ENCODE results near the gene NCOA7. TPM values are rescaled to one million over a fixed set of nuclear protein-coding genes. Genes with fewer than 3 reads are reported as not detected.

Gene NCOA7
- total RNA-seq, 1 experiment from 2014 or later = 13.8 TPM

DNA sequence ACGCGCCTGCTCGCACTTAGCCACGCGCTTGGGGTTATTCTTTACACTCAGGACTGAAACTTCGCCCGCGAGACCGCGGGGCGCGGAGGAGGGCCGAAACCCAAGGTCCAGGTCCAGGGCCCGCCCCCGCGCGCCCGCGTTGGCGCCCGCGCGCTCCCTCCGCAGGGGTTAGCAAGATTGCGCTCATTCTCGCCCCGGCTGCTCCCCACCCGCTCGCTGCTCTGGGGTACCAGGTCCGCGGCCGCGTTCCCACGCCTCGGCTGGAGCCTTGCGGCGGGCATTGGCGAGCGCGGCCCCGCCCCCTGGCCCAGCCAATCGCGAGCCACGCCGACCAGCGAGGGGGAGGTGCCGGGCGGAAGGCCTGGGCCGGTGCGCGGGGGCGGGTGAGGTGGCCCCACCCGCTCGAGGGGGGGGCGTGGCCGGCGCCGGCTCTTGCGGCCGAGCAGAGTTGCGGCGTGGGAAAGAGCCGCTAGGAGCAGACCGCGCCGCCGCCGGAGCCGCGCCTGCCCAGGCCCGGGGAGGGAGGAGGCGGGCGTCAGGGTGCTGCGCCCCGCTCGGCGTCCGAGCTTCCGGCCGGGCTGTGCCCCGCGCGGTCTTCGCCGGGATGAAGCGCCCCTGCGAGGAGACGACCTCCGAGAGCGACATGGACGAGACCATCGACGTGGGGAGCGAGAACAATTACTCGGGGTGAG is 41.4 kb upstream of the NCOA7 start, which contains the start of gene HEY2:
Gene HEY2, plus strand, starts transcription at position 460 of the 692 bp plus-strand sequence. Its CDS starts 145 bp downstream, at position 605.
- BruUV-seq (replicated peaks) = no TSS peak
- Histone ChIP-seq H3K9me2 (ENCODE audit: insufficient read depth) (no peaks in the 10 kb centered on the region), H3K9me3 (ENCODE audit: control insufficient read depth in 1 of 2, insufficient read depth in 1 of 2, low read depth in 1 of 2, low read length in 2 of 2) (no peaks in the 10 kb centered on the region), H3K4me3 (replicated peaks in 1 of 2; ENCODE audit: low read depth in 1 of 2, low read length in 2 of 2) (peak within 1 kb of the TSS in 1 of 2 experiments; percentile 47; a peak in 3 of 4 replicates), H3K27me3 (ENCODE audit: insufficient read depth, low read length) (peaks cover 54% of the 10 kb centered on the region), H3K27ac (ENCODE audit: low read depth, low read length) (no peak within 1 kb of the TSS), H3K4me2 (ENCODE audit: low read length) (peak within 1 kb of the TSS; percentile 69), H3K79me2 (ENCODE audit: insufficient read depth, low read length) (no peaks in the 10 kb centered on the region), H3K36me3 (ENCODE audit: control insufficient read depth in 1 of 2, insufficient read depth in 2 of 2, low read length in 2 of 2) (no peaks in the 10 kb centered on the region), H3K4me1 (ENCODE audit: control insufficient read depth in 1 of 2, insufficient read depth in 2 of 2, low read length in 2 of 2) (peaks cover 0 to 10% of the 10 kb centered on the region in 2 experiments; a peak in 2 of 4 replicates), H3K9ac (ENCODE audit: low read length) (no peak within 1 kb of the TSS), H4K20me1 (ENCODE audit: insufficient read depth) (no peaks in the 10 kb centered on the region), H2AFZ (ENCODE audit: low read depth, low read length, poor library complexity, severe bottlenecking) (peak within 1 kb of the TSS; percentile 63)
- TF ChIP-seq SRF (IDR thresholded peaks at IDR 0.05; ENCODE audit: low read depth) (no peak), FOSL1 (IDR thresholded peaks at IDR 0.05; ENCODE audit: low read depth) (no peak), EGR1 (IDR thresholded peaks at IDR 0.05; ENCODE audit: low read depth) (peak; percentile 87), YY1 (IDR thresholded peaks at IDR 0.05; ENCODE audit: extremely low read depth, insufficient replicate concordance, low read depth, low read length) (no peak), SP1 (IDR thresholded peaks at IDR 0.05; ENCODE audit: low read depth) (no peak)
- TF ChIP-seq, protein P1, sequence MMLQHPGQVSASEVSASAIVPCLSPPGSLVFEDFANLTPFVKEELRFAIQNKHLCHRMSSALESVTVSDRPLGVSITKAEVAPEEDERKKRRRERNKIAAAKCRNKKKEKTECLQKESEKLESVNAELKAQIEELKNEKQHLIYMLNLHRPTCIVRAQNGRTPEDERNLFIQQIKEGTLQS (IDR thresholded peaks at IDR 0.05) = no peak
- TF ChIP-seq, protein P2, sequence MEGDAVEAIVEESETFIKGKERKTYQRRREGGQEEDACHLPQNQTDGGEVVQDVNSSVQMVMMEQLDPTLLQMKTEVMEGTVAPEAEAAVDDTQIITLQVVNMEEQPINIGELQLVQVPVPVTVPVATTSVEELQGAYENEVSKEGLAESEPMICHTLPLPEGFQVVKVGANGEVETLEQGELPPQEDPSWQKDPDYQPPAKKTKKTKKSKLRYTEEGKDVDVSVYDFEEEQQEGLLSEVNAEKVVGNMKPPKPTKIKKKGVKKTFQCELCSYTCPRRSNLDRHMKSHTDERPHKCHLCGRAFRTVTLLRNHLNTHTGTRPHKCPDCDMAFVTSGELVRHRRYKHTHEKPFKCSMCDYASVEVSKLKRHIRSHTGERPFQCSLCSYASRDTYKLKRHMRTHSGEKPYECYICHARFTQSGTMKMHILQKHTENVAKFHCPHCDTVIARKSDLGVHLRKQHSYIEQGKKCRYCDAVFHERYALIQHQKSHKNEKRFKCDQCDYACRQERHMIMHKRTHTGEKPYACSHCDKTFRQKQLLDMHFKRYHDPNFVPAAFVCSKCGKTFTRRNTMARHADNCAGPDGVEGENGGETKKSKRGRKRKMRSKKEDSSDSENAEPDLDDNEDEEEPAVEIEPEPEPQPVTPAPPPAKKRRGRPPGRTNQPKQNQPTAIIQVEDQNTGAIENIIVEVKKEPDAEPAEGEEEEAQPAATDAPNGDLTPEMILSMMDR (IDR thresholded peaks at IDR 0.05 in 2 of 3, conservative IDR thresholded peaks at IDR 0.05 in 1 of 3; ENCODE audit: borderline replicate concordance in 1 of 3, insufficient read depth in 1 of 3, low read depth in 2 of 3, low read length in 2 of 3) = no peak
- TF ChIP-seq, protein P3, sequence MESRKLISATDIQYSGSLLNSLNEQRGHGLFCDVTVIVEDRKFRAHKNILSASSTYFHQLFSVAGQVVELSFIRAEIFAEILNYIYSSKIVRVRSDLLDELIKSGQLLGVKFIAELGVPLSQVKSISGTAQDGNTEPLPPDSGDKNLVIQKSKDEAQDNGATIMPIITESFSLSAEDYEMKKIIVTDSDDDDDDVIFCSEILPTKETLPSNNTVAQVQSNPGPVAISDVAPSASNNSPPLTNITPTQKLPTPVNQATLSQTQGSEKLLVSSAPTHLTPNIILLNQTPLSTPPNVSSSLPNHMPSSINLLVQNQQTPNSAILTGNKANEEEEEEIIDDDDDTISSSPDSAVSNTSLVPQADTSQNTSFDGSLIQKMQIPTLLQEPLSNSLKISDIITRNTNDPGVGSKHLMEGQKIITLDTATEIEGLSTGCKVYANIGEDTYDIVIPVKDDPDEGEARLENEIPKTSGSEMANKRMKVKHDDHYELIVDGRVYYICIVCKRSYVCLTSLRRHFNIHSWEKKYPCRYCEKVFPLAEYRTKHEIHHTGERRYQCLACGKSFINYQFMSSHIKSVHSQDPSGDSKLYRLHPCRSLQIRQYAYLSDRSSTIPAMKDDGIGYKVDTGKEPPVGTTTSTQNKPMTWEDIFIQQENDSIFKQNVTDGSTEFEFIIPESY (IDR thresholded peaks at IDR 0.05; ENCODE audit: extremely low read depth, insufficient replicate concordance, low read length) = no peak
- ATAC-seq (peak; percentile 95), DNase-seq (ENCODE audit: low read depth, low spot score) (peak; percentile 45)
- ChIA-PET RAD21 (ENCODE audit: low non-redundant PET in 1 of 2, low total read pairs in 2 of 2, uncharacterized antibody in 2 of 2, unreplicated experiment in 2 of 2) (no interaction called here), POLR2A (no interaction called here), CTCF (no interaction called here)
- intact Hi-C loops (cut with micrococcal nuclease) = no loop called here
